ENCODE data around the gene HOXA11. TPM values are rescaled to one million over a fixed set of nuclear protein-coding genes. Genes with fewer than 3 reads are reported as not detected.

Gene HOXA11
- total RNA-seq, 1 experiment from 2014 or later: not detected

GRCh38 chr7:27202018-27202861 is 17.2 kb upstream of the HOXA11 start:
- H3K56ac ChIP-seq (ENCODE audit: insufficient read length, low read depth, low read length): no peak overlapping the region
- no peak overlapping the region for H3K9ac ChIP-seq (ENCODE audit: extremely low read depth, insufficient read length, low read length)
- WGBS (ENCODE audit: extremely low coverage, insufficient read length, low lambda C conversion rate): no CpG with 5 or more reads among the region's 30 CpGs
- Mint-ChIP-seq H3K36me3 (ENCODE audit: insufficient read depth in 1 of 3, low read depth in 3 of 3) (peaks cover 0 to 2% (median 0%) of the 10 kb centered on the region in 3 experiments; a peak in 2 of 7 replicates), H3K27me3 (ENCODE audit: low read depth) (peaks cover 95% of the 10 kb centered on the region), H3K27ac (no peak overlapping the region), H3K9me3 (peaks cover 7 to 11% of the 10 kb centered on the region in 2 experiments; a peak in 4 of 5 replicates), H3K4me3 (peak overlapping the region in 1 of 2 experiments; percentile 59; a peak in 1 of 5 replicates), H3K4me1 (peaks cover 8 to 23% of the 10 kb centered on the region in 2 experiments; a peak in 3 of 4 replicates)
- H3K14ac ChIP-seq (ENCODE audit: insufficient read depth, low read length): no peak overlapping the region
- no peak overlapping the region for H3K23ac ChIP-seq (ENCODE audit: insufficient read length, low read depth, low read length)
- H3T11ph ChIP-seq (ENCODE audit: low read length): no peak overlapping the region
- no peaks in the 10 kb centered on the region for H3K79me2 ChIP-seq (ENCODE audit: insufficient read depth, low read length)
- no peak overlapping the region for H3K4ac ChIP-seq (ENCODE audit: low read depth, low read length)
- no peak overlapping the region for H3K4me2 ChIP-seq (ENCODE audit: insufficient read depth, insufficient read length, low read length)
- peaks cover 93% of the 10 kb centered on the region for H3K27me3 ChIP-seq (ENCODE audit: insufficient read depth, low read length)
- no peak overlapping the region for H3K27ac ChIP-seq (ENCODE audit: insufficient read length, low read depth, low read length)
- no peak overlapping the region for H4K91ac ChIP-seq (ENCODE audit: insufficient read length, low read depth, low read length)
- DNase-seq: no peak
- no peak overlapping the region for H4K5ac ChIP-seq (ENCODE audit: insufficient read length, low read depth, low read length)
- H2AK5ac ChIP-seq (ENCODE audit: insufficient read length, low read length): no peak overlapping the region
- no peak overlapping the region for H2BK20ac ChIP-seq (ENCODE audit: low read depth, low read length, poor library complexity, severe bottlenecking)
- no peak overlapping the region for H2AFZ ChIP-seq (ENCODE audit: low read length)
- no peak overlapping the region for H3K18ac ChIP-seq (ENCODE audit: insufficient read length, low read depth, low read length)
- H3K4me1 ChIP-seq (ENCODE audit: insufficient read depth, low read length): no peaks in the 10 kb centered on the region
- no peaks in the 10 kb centered on the region for H4K20me1 ChIP-seq (ENCODE audit: control insufficient read depth, insufficient read depth, insufficient read length)
- no peak overlapping the region for H2BK12ac ChIP-seq (ENCODE audit: insufficient read length, low read depth, low read length)
- TF ChIP-seq CTCF (conservative IDR thresholded peaks at IDR 0.05): no peak
- no peak overlapping the region for H2BK120ac ChIP-seq (ENCODE audit: low read depth, low read length, poor library complexity, severe bottlenecking)
- H2BK5ac ChIP-seq (ENCODE audit: insufficient read length, low read length): no peak overlapping the region
- H3K23me2 ChIP-seq (ENCODE audit: insufficient read length, low read depth, low read length, poor library complexity, severe bottlenecking): no peaks in the 10 kb centered on the region
- no peaks in the 10 kb centered on the region for H3K79me1 ChIP-seq (ENCODE audit: insufficient read depth, low read depth, low read length, poor library complexity, severe bottlenecking)
- no peaks in the 10 kb centered on the region for H3K9me3 ChIP-seq (ENCODE audit: control insufficient read depth, low read depth, low read length)
- H4K8ac ChIP-seq (replicated peaks; ENCODE audit: insufficient read length, low read depth, low read length): no peak overlapping the region
- no peak overlapping the region for H2BK15ac ChIP-seq (ENCODE audit: low read depth, low read length)

Measured in H9 (cell line).